HG03175 (cell line): ENCODE measurements around the gene TNFRSF21.

Experiments
- ATAC-seq: cut with Tn5 transposase; IDR thresholded peaks from one replicate; pipeline ENCODE4 v1.9.1; 2021; ENCODE audit warnings: mild to moderate bottlenecking, moderate library complexity; ENCODE audit not compliant: unreplicated experiment

TNFRSF21 gene

GRCh38 chr6:47181681-47182080, 128.0 kb downstream of the TNFRSF21 start:
- no peak for ATAC-seq
